Smooth muscle cell of the umbilical artery (primary cell): Measurements from ENCODE around the gene TRMT10C. TPM values are rescaled to one million over a fixed set of nuclear protein-coding genes. Genes with fewer than 3 reads are reported as not detected.

Experiments
- total RNA-seq: library from RNA; depleted of rRNA; stranded (reverse); fragments of >200 nt; gene quantifications from 2 replicates; pipeline ENCODE4 v1.2.3, GENCODE V29; 2014

The TRMT10C gene
- 22.0 and 27.3 TPM in 2 replicates for total RNA-seq

DNA sequence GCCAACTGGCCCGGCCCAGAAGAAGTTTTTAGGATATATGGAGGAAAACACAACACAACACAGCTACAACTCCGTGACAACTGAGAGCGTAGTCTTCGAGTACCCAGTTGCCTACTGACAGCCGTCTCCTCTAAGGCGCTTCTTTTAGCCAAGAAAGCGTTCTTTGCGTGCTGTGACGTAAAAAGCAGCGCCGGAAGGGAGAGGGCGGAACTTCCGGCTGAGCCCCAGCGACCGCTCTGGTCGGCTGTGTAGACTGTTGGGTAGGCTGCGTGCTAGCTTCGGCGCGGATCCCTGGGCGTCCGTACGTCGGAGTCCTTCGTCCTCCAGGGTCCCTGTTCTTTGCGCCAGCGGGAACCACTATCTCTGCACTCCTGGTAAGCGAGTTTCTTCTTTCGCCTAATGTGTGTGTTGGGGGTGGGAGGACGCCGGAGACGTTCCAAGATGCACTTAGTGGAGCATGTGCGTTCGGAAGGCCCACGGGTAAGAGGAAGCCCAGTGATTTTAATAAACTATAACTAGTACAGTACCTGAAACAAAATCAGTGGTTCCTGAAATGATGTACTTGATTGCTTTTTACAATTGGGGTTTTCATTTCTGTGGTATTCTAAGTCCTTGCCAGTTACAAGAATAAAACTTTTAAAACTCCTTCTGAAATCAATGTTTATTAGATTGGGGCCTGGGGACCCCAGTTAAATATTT, at the start of gene TRMT10C:
TRMT10C (plus strand) TSS at position 239 of the 699 bp plus-strand sequence. CDS start 2,914 bp downstream, outside the sequence.

GRCh38 chr3:101512646-101513418, 48.8 kb upstream of the TRMT10C start, which contains the start of gene SENP7:
SENP7 (minus strand) TSS chr3:101513212; CDS start chr3:101513130, 82 bp downstream.

DNA sequence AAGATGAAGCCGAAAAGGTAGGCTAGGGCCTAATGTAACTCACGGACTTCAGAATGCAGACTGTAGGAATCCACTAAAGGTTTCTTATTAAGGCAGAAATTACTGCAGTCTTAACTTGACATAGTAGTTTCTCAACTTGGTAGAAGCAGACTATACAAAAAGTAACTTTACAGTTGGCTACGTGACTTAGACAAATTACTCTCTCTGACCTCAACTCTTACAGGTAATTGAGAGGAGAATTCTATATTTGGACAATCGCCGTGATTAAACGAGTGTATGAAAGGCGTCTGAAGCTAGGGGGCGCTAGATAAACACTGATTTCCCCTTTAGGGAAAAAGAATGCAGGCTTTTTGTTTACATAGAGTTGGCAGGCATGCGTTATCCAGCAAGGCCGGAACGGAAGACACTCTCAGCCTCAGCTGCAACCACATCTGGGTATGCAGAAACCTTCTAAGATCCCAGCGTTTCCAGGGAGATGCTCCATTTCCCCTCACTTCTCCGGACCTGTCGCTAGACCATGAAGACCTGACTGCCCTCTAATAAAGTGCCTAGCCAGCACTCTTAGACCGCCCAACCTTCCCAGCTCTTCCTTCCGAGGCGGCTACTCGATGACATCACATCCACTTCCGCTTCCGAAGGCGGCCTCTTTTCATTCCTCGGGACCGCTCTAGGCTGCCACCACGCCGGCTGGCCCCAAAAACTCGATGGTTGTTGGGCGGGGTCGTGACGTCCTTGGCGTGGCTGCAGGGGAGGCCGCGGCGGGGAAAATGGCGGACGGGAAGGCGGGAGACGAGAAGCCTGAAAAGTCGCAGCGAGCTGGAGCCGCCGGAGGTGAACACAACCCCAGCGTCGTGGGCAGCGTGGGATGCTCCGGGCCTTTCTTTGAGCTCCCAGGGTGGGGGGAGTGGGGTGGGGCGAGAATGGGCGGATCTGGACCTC, 12.1 kb downstream of the TRMT10C start, which contains the start of gene PCNP:
PCNP (plus strand) TSS at position 732 of the 939 bp plus-strand sequence; CDS start at position 768, 36 bp downstream.

Other genes starting within 250 kb of the TRMT10C start
- gene IMPG2, start 241.3 kb upstream of the TRMT10C start, total RNA-seq = 0.28 and 0.59 TPM in 2 replicates
- gene SENP7, start 48.7 kb upstream of the TRMT10C start, total RNA-seq = 8.9 and 9.9 TPM in 2 replicates
- 99.2 and 127 TPM in 2 replicates for gene PCNP, start 12.3 kb downstream of the TRMT10C start, total RNA-seq
- 25.8 and 30.2 TPM in 2 replicates for gene ZBTB11, start 115.3 kb downstream of the TRMT10C start, total RNA-seq
- gene RPL24, start 124.8 kb downstream of the TRMT10C start, total RNA-seq = 591 and 1,533 TPM in 2 replicates
- 16.2 and 16.3 TPM in 2 replicates for gene CEP97, start 162.7 kb downstream of the TRMT10C start, total RNA-seq
- 27.3 and 39.5 TPM in 2 replicates for gene NXPE3, start 217.3 kb downstream of the TRMT10C start, total RNA-seq